CD14-positive monocyte (primary cell): ENCODE results near the gene MAN2B2. TPM values are rescaled to one million over a fixed set of nuclear protein-coding genes. Genes with fewer than 3 reads are reported as not detected.

Source experiments
- DNase-seq, 3 donors: peaks; one replicate each; pipeline ENCODE4 v3.0.0-alpha.2; 2011 to 2022
- H2AFZ ChIP-seq: 2 replicates; pipeline ENCODE4 v1.6.0; 2012; ENCODE audit warnings: mild to moderate bottlenecking, low read depth, low read length, inconsistent platforms; ENCODE audit not compliant: insufficient read depth, poor library complexity, severe bottlenecking
- H3K27ac ChIP-seq, 2 donors: 1 replicate in 1 of 2; 2 replicates in 1 of 2; pipeline ENCODE4 v1.5.1; 2012 to 2013; ENCODE audit warnings: low read length in 2 of 2, control low read depth in 1 of 2, inconsistent platforms in 1 of 2, low read depth in 1 of 2, mild to moderate bottlenecking in 1 of 2
- H3K27me3 ChIP-seq, 2 donors: one replicate each; pipeline versions ENCODE4 v1.6.0 to v1.6.1; 2011 to 2013; ENCODE audit warnings: low read length in 2 of 2; ENCODE audit not compliant: control insufficient read depth in 2 of 2, insufficient read depth in 2 of 2
- H3K36me3 ChIP-seq, 2 donors: replicated peaks in 1 of 2; 1 replicate in 1 of 2; 2 replicates in 1 of 2; pipeline versions ENCODE4 v1.5.1 to v1.6.1; 2012 to 2013; ENCODE audit warnings: low read length in 2 of 2, control low read depth in 1 of 2, inconsistent platforms in 1 of 2, mild to moderate bottlenecking in 1 of 2; ENCODE audit not compliant: insufficient read depth in 2 of 2, control insufficient read depth in 1 of 2
- H3K4me1 ChIP-seq, 2 donors: 1 replicate in 1 of 2; 2 replicates in 1 of 2; pipeline versions ENCODE4 v1.5.1 to v1.6.1; 2012 to 2013; ENCODE audit warnings: low read length in 2 of 2, control low read depth in 1 of 2, inconsistent platforms in 1 of 2, mild to moderate bottlenecking in 1 of 2, moderate library complexity in 1 of 2; ENCODE audit not compliant: insufficient read depth in 2 of 2, control insufficient read depth in 1 of 2
- H3K4me2 ChIP-seq: replicated peaks from 2 replicates; pipeline ENCODE3; 2012; ENCODE audit warnings: low read length, moderate library complexity, mild to moderate bottlenecking; ENCODE audit not compliant: poor library complexity, severe bottlenecking; ENCODE audit errors: extremely low read depth
- H3K4me3 ChIP-seq, 3 experiments: fragments of 200-600 bp in 1 of 3; sonication (generic) in 1 of 3; replicated peaks in 1 of 3; 1 replicate in 2 of 3; 2 replicates in 1 of 3; pipeline ENCODE4 v1.5.1; 2011 to 2013; ENCODE audit warnings: low read length in 3 of 3, mild to moderate bottlenecking in 3 of 3, control low read depth in 2 of 3, low read depth in 2 of 3, inconsistent platforms in 1 of 3, moderate library complexity in 1 of 3
- H3K79me2 ChIP-seq: 2 replicates; pipeline ENCODE4 v1.6.0; 2012; ENCODE audit warnings: mild to moderate bottlenecking, control low read depth, inconsistent platforms, low read length, moderate library complexity; ENCODE audit not compliant: insufficient read depth
- H3K9ac ChIP-seq: 2 replicates; pipeline ENCODE4 v1.6.0; 2017; ENCODE audit warnings: low read length, mild to moderate bottlenecking; ENCODE audit not compliant: insufficient read depth, poor library complexity, severe bottlenecking
- H3K9me3 ChIP-seq, 2 donors: replicated peaks in 1 of 2; 1 replicate in 1 of 2; 2 replicates in 1 of 2; pipeline versions ENCODE4 v1.5.1 to v1.6.1; 2012 to 2013; ENCODE audit warnings: low read length in 2 of 2, control low read depth in 1 of 2; ENCODE audit not compliant: control insufficient read depth in 1 of 2, insufficient read depth in 1 of 2
- H4K20me1 ChIP-seq: 2 replicates; pipeline ENCODE4 v1.6.0; 2012; ENCODE audit warnings: mild to moderate bottlenecking, low read length, control low read depth, moderate library complexity; ENCODE audit not compliant: insufficient read depth
- H3K27ac Mint-ChIP-seq, 7 donors: one replicate each; pipeline ENCODE4 v1.8.0; 2020; ENCODE audit warnings: mild to moderate bottlenecking in 7 of 7, mixed read lengths in 7 of 7, moderate library complexity in 6 of 7, inconsistent platforms in 2 of 7
- H3K27me3 Mint-ChIP-seq, 3 donors: one replicate each; pipeline ENCODE4 v1.8.0; 2021 to 2022; ENCODE audit warnings: low read depth in 3 of 3, mild to moderate bottlenecking in 3 of 3, mixed read lengths in 3 of 3, moderate library complexity in 3 of 3, inconsistent platforms in 1 of 3
- H3K36me3 Mint-ChIP-seq, 2 donors: one replicate each; pipeline ENCODE4 v1.8.0; 2020; ENCODE audit warnings: mixed read lengths in 2 of 2, inconsistent platforms in 1 of 2, mild to moderate bottlenecking in 1 of 2
- H3K4me1 Mint-ChIP-seq: one replicate; pipeline ENCODE4 v1.8.0; 2020; ENCODE audit warnings: mild to moderate bottlenecking, mixed read lengths
- H3K4me3 Mint-ChIP-seq, 2 donors: one replicate each; pipeline ENCODE4 v1.8.0; 2020; ENCODE audit warnings: mild to moderate bottlenecking in 2 of 2, mixed read lengths in 2 of 2, moderate library complexity in 1 of 2
- H3K9me3 Mint-ChIP-seq, 7 donors: one replicate each; pipeline ENCODE4 v1.8.0; 2020 to 2022; ENCODE audit warnings: mixed read lengths in 7 of 7, mild to moderate bottlenecking in 6 of 7, moderate library complexity in 6 of 7, inconsistent platforms in 2 of 7
- WGBS: methylation state at CpG from one replicate; pipeline ENCODE4 v1.1.5; 2013; ENCODE audit warnings: missing lambda C conversion rate; ENCODE audit not compliant: insufficient coverage; 5-methylcytosine and 5-hydroxymethylcytosine counted together
- intact Hi-C, 2 donors: fragments of 100-400 bp; cut with micrococcal nuclease; formaldehyde crosslinking; loops; one replicate each; pipeline versions ENCODE4 v1.15.0 to v1.15.1; 2023
- polyA plus RNA-seq, 3 donors: library from polyadenylated mRNA; depleted of rRNA in 1 of 3; unstranded in 2 of 3; stranded (reverse) in 1 of 3; fragments of 300-500 nt in 2 of 3; fragments of >200 nt in 1 of 3; fragmentation: Illumina TruSeq in 2 of 3; gene quantifications; 1 replicate in 2 of 3; 2 replicates in 1 of 3; pipeline ENCODE4 v1.2.3, GENCODE V29; 2012 to 2021
- TF ChIP-seq, protein P1 (sequence below): fragments of 200-600 bp; IDR thresholded peaks from one replicate; pipeline ENCODE4 v1.8.0; 2022; ENCODE audit warnings: antibody characterized with exemption, mild to moderate bottlenecking

The MAN2B2 gene
- polyA plus RNA-seq, 3 donors: 9.6 to 28.4 (median 10.6) TPM

DNA sequence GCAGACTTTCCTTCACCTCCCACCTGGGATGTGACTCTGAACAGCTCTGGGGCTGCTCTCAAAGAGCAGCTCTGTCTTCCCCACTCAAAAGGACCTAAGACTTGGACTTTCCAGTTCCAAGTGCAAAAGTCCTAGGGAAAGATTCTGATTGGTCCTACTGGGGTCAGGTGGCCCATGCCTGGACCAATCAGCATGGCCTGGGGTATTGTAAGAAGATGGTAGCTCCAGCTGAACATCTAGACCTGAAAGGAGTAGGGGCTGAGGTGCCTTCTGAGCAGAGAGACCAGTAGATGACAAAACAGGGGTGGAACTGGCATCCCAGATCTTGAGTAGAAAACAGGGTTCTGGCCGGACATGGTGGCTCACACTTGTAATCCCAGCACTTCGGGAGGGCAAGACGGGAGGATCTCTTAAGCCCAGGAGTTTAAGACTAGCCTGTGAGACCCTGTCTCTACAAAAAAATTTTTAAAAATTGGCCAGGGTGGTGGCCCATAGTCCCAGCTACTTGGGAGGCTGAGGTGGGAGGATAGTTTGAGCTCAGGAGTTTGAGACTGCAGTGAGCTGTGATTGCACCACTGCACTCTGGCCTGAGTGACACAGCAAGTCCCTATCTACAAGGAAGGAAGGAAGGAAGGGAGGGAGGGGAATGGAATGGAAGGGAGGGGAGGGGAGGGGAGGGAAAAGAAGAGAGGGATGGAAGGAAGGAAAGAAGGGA, 38.1 kb downstream of the MAN2B2 start:
- H3K79me2 ChIP-seq: no peaks in the 10 kb centered on the region
- H3K9me3 ChIP-seq: no peaks in the 10 kb centered on the region
- Mint-ChIP-seq H3K9me3 (peaks cover 0 to 7% (median 3%) of the 10 kb centered on the region in 7 donors), H3K27ac (peak overlapping the region in 3 of 7 donors; percentile 11 to 31 (median 30)), H3K4me1 (peaks cover 2% of the 10 kb centered on the region), H3K4me3 (no peak overlapping the region), H3K36me3 (peaks cover 88 to 95% of the 10 kb centered on the region in 2 donors), H3K27me3 (peaks cover 0 to 6% (median 0%) of the 10 kb centered on the region in 3 donors)
- WGBS: 97% methylated on average over 3 of the region's 3 CpGs
- intact Hi-C loops: no loop called here
- no peaks in the 10 kb centered on the region for H3K27me3 ChIP-seq
- H3K4me3 ChIP-seq: no peak overlapping the region
- no peak overlapping the region for H3K4me2 ChIP-seq
- H3K27ac ChIP-seq: no peak overlapping the region
- no peak overlapping the region for H3K9ac ChIP-seq
- no peak for DNase-seq
- H3K36me3 ChIP-seq: peaks cover 91 to 100% of the 10 kb centered on the region in 2 donors
- H2AFZ ChIP-seq: no peak overlapping the region
- H3K4me1 ChIP-seq: no peaks in the 10 kb centered on the region
- no peaks in the 10 kb centered on the region for H4K20me1 ChIP-seq
- TF ChIP-seq, protein P1, sequence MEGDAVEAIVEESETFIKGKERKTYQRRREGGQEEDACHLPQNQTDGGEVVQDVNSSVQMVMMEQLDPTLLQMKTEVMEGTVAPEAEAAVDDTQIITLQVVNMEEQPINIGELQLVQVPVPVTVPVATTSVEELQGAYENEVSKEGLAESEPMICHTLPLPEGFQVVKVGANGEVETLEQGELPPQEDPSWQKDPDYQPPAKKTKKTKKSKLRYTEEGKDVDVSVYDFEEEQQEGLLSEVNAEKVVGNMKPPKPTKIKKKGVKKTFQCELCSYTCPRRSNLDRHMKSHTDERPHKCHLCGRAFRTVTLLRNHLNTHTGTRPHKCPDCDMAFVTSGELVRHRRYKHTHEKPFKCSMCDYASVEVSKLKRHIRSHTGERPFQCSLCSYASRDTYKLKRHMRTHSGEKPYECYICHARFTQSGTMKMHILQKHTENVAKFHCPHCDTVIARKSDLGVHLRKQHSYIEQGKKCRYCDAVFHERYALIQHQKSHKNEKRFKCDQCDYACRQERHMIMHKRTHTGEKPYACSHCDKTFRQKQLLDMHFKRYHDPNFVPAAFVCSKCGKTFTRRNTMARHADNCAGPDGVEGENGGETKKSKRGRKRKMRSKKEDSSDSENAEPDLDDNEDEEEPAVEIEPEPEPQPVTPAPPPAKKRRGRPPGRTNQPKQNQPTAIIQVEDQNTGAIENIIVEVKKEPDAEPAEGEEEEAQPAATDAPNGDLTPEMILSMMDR: no peak

DNA sequence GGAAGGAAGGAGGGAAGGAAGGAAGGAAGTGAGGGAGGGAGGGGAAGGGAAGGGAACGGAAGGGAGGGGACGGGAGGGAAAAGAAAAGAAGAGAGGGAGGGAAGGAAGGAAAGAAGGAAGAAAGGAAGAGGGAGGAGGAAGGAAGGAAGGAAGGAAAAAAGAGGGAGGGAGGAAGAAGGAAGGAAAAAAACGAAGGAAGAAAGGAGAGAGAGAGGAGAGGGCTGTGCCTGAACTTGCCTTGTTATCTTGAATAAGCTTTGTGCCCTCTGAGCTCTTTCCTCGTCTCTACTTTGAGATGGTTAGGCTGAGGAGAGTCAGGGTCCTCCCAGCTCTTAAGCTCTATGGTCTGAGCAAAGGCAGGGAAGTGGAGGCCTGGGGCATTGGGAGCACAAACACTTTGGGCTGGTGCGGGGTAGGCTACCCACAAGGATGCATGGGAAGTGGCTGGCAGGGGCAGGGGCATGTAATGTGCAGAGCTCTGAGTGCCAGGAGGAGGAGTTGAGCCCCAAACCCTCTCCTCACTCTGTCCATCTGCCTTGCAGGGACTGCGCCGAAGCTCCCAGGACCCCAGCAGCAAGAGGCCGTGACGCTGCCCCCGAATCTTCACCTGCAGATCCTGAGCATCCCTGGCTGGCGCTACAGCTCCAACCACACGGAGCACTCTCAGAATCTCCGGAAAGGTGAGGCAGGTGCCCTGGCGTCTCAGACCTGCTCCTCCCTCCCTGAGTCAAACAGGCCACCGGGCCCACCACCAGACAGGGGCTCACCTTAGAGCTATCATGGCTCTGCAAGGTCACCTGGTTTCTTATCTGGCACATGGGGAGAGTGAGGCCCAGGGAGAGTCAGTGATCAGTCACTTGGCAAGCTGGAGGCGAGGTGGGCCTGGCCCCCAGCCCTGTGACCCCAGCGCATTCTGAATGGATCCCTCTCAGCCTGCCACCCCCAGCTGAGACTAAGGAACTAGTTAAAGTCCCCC, 39.0 kb downstream of the MAN2B2 start:
- peak overlapping the region in 1 of 7 donors; percentile 18 for H3K27ac Mint-ChIP-seq

More for the DNA sequence above, 39.0 kb downstream of the MAN2B2 start:
- DNase-seq: no peak
- 89% methylated on average over 13 of the region's 17 CpGs for WGBS
- Mint-ChIP-seq H3K4me3 (no peak overlapping the region), H3K4me1 (peaks cover 2% of the 10 kb centered on the region), H3K9me3 (peaks cover 0 to 7% (median 3%) of the 10 kb centered on the region in 7 donors), H3K27me3 (peaks cover 0 to 6% (median 0%) of the 10 kb centered on the region in 3 donors), H3K36me3 (peaks cover 88 to 95% of the 10 kb centered on the region in 2 donors)
- Histone ChIP-seq H3K9me3 (no peaks in the 10 kb centered on the region), H3K9ac (no peak overlapping the region), H4K20me1 (no peaks in the 10 kb centered on the region), H3K36me3 (peaks cover 91 to 100% of the 10 kb centered on the region in 2 donors), H3K27me3 (no peaks in the 10 kb centered on the region), H3K4me2 (no peak overlapping the region), H3K79me2 (no peaks in the 10 kb centered on the region), H3K4me3 (no peak overlapping the region), H3K4me1 (no peaks in the 10 kb centered on the region), H3K27ac (no peak overlapping the region), H2AFZ (no peak overlapping the region)
- TF ChIP-seq, protein P1: no peak
- intact Hi-C loops: no loop called here
